Neural progenitor cell (in vitro differentiated cells): ENCODE measurements around the gene C19orf67. TPM values are rescaled to one million over a fixed set of nuclear protein-coding genes. Genes with fewer than 3 reads are reported as not detected.

ENCODE experiments used
- DNase-seq: peaks from one replicate; pipeline ENCODE4 v3.0.0-alpha.2; 2016; ENCODE audit warnings: low spot score
- H2AFZ ChIP-seq: fragments of 200-600 bp; sonication (generic); replicated peaks from 2 replicates; pipeline ENCODE4 v1.6.1; 2016; ENCODE audit warnings: antibody characterized with exemption
- H3F3A ChIP-seq: fragments of 200-600 bp; sonication (generic); 2 replicates; pipeline ENCODE4 v1.6.1; 2016; ENCODE audit warnings: antibody characterized with exemption, low read depth
- H3K27ac ChIP-seq: fragments of 200-600 bp; sonication (generic); 2 replicates; pipeline ENCODE4 v1.5.1; 2016; ENCODE audit warnings: mild to moderate bottlenecking
- H3K27me3 ChIP-seq: fragments of 200-600 bp; sonication (generic); 2 replicates; pipeline ENCODE4 v1.6.1; 2016; ENCODE audit warnings: mild to moderate bottlenecking, moderate library complexity
- H3K36me3 ChIP-seq: fragments of 200-600 bp; sonication (generic); 2 replicates; pipeline ENCODE4 v1.5.1; 2016
- H3K4me1 ChIP-seq: fragments of 200-600 bp; sonication (generic); 2 replicates; pipeline ENCODE4 v1.6.1; 2016; ENCODE audit warnings: mixed run types
- H3K4me2 ChIP-seq: fragments of 200-600 bp; sonication (generic); 2 replicates; pipeline ENCODE4 v1.6.1; 2016
- H3K4me3 ChIP-seq: fragments of 200-600 bp; sonication (generic); 2 replicates; pipeline ENCODE4 v1.5.1; 2016
- H3K79me2 ChIP-seq: fragments of 200-600 bp; sonication (generic); 2 replicates; pipeline ENCODE4 v1.6.1; 2016; ENCODE audit warnings: low read depth
- H3K9ac ChIP-seq: fragments of 200-600 bp; sonication (generic); 2 replicates; pipeline ENCODE4 v1.6.1; 2016
- H3K9me3 ChIP-seq: fragments of 200-600 bp; sonication (generic); 2 replicates; pipeline ENCODE4 v1.5.1; 2016; ENCODE audit warnings: low read depth
- H4K20me1 ChIP-seq: fragments of 200-600 bp; sonication (generic); 2 replicates; pipeline ENCODE4 v1.6.1; 2016; ENCODE audit warnings: low read depth
- H3K27ac Mint-ChIP-seq: 3 replicates; pipeline ENCODE4 v1.8.0; 2021; ENCODE audit warnings: mixed read lengths
- H3K27me3 Mint-ChIP-seq: 2 replicates; pipeline ENCODE4 v1.8.0; 2022; ENCODE audit warnings: low read depth, mild to moderate bottlenecking, inconsistent platforms, moderate library complexity, mixed read lengths; ENCODE audit not compliant: insufficient read depth
- H3K36me3 Mint-ChIP-seq: 3 replicates; pipeline ENCODE4 v1.8.0; 2021; ENCODE audit warnings: mixed read lengths
- H3K4me1 Mint-ChIP-seq: 3 replicates; pipeline ENCODE4 v1.8.0; 2021; ENCODE audit warnings: mixed read lengths
- H3K4me3 Mint-ChIP-seq: 3 replicates; pipeline ENCODE4 v1.8.0; 2021; ENCODE audit warnings: mild to moderate bottlenecking, moderate library complexity, mixed read lengths
- H3K9me3 Mint-ChIP-seq: 3 replicates; pipeline ENCODE4 v1.8.0; 2020; ENCODE audit warnings: mixed read lengths
- EZH2 ChIP-seq: fragments of 200-600 bp; sonication (generic); IDR thresholded peaks from 2 replicates; pipeline ENCODE4 v1.6.1; 2017; ENCODE audit warnings: antibody characterized with exemption, mild to moderate bottlenecking, moderate library complexity
- EZH2phosphoT487 ChIP-seq: fragments of 200-600 bp; sonication (generic); IDR thresholded peaks from 2 replicates; pipeline ENCODE4 v1.6.1; 2017; ENCODE audit warnings: antibody characterized with exemption
- total RNA-seq: library from RNA; depleted of rRNA; stranded (reverse); fragments of >200 nt; gene quantifications from 2 replicates; pipeline ENCODE4 v1.2.3, GENCODE V29; 2015; ENCODE audit warnings: low replicate concordance
- TF ChIP-seq, protein P1 (sequence below): fragments of 200-600 bp; sonication (generic); IDR thresholded peaks from 2 replicates; pipeline ENCODE4 v1.5.1; 2017; ENCODE audit warnings: antibody characterized with exemption, mild to moderate bottlenecking

Gene C19orf67
- total RNA-seq, 1 donor from 2014 or later: not detected

DNA sequence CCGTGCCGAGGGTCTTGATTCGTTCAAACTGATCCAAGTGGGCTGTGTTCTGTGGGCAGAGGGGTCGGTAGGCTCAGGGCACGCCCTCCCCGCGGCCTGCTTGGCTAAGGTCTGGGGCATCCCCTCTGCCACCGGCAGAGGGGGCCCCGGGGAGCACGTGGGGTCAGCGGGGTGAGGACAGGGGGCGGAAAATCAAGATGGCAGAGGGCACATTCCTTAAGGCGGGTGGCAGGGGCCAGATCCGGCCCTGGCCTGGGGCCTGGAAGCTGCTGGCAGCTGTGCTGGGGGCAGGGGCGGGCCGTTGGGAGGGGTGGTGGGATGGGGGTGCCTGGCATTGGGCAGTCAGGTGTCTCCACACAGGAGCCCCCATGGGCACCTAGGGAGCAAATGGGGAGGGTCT is 21.3 kb upstream of the C19orf67 start:
- H3K27ac Mint-ChIP-seq: no peak overlapping the region
- no peak overlapping the region for H3K4me3 ChIP-seq
- DNase-seq: no peak

DNA sequence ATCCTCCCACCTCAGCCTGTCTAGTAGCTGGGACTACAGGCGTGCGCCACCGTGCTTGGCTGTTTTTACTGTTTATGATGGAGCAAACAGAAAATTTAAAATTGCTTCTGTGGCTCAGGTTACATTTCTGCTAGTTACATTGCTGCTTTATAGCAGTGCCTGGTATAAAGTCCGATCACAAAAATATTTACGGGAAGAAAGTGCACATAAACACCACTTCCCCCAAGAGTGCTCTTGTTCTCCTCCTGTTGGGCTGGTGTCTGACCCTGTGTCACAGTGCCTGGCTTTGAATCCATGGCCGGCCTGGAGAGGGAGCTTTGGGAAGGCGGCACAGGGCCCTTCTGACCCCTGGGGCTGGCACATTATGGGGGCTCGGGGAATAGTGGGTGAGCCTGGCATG is 20.1 kb upstream of the C19orf67 start:
- H3K27ac ChIP-seq: no peak overlapping the region

More for the DNA sequence above, 21.3 kb upstream of the C19orf67 start:
- no peaks in the 10 kb centered on the region for H3K9me3 ChIP-seq
- peaks cover 3% of the 10 kb centered on the region for H3K4me1 ChIP-seq
- H4K20me1 ChIP-seq: peaks cover 10% of the 10 kb centered on the region
- H3K9me3 Mint-ChIP-seq: no peaks in the 10 kb centered on the region
- H3K27ac ChIP-seq: no peak overlapping the region
- no peak for TF ChIP-seq EZH2phosphoT487
- TF ChIP-seq, protein P1, sequence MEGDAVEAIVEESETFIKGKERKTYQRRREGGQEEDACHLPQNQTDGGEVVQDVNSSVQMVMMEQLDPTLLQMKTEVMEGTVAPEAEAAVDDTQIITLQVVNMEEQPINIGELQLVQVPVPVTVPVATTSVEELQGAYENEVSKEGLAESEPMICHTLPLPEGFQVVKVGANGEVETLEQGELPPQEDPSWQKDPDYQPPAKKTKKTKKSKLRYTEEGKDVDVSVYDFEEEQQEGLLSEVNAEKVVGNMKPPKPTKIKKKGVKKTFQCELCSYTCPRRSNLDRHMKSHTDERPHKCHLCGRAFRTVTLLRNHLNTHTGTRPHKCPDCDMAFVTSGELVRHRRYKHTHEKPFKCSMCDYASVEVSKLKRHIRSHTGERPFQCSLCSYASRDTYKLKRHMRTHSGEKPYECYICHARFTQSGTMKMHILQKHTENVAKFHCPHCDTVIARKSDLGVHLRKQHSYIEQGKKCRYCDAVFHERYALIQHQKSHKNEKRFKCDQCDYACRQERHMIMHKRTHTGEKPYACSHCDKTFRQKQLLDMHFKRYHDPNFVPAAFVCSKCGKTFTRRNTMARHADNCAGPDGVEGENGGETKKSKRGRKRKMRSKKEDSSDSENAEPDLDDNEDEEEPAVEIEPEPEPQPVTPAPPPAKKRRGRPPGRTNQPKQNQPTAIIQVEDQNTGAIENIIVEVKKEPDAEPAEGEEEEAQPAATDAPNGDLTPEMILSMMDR: no peak
- no peak for TF ChIP-seq EZH2
- H3K4me2 ChIP-seq: no peak overlapping the region
- H2AFZ ChIP-seq: no peak overlapping the region
- H3K79me2 ChIP-seq: no peaks in the 10 kb centered on the region
- H3K4me3 Mint-ChIP-seq: no peak overlapping the region
- no peaks in the 10 kb centered on the region for H3K4me1 Mint-ChIP-seq
- H3K36me3 Mint-ChIP-seq: peaks cover 3% of the 10 kb centered on the region
- no peaks in the 10 kb centered on the region for H3F3A ChIP-seq
- H3K9ac ChIP-seq: no peak overlapping the region
- no peaks in the 10 kb centered on the region for H3K27me3 ChIP-seq
- H3K36me3 ChIP-seq: no peaks in the 10 kb centered on the region
- peaks cover 2% of the 10 kb centered on the region for H3K27me3 Mint-ChIP-seq

DNA sequence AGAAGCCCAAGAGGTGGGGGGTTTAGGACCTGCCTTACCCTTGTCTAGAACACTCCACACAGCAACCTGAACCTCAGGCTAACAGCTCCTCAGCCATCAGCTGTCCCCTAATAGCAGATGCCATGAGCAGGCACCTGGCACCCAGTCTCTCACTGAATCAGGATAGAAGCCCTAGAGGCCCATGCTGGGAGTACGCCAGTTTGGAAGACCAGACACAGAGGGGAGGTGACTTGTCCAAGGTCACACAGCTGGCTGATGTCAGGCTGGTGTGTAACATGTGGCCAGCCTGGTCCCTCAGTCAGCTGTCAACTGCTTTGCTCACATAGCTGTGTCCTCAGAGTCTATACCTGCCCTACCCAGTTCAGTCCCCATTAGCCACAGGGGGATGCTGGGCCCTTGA is 17.7 kb upstream of the C19orf67 start:
- Histone ChIP-seq H3K9ac (no peak overlapping the region), H3K9me3 (no peaks in the 10 kb centered on the region), H3K4me3 (no peak overlapping the region), H3F3A (no peaks in the 10 kb centered on the region), H3K4me1 (no peaks in the 10 kb centered on the region), H3K27me3 (no peaks in the 10 kb centered on the region), H3K4me2 (no peak overlapping the region), H4K20me1 (peaks cover 3% of the 10 kb centered on the region), H3K36me3 (no peaks in the 10 kb centered on the region), H2AFZ (no peak overlapping the region), H3K27ac (no peak overlapping the region), H3K79me2 (no peaks in the 10 kb centered on the region)
- H3K36me3 Mint-ChIP-seq: peaks cover 7% of the 10 kb centered on the region
- no peaks in the 10 kb centered on the region for H3K27me3 Mint-ChIP-seq
- H3K4me3 Mint-ChIP-seq: no peak overlapping the region
- TF ChIP-seq, protein P1: no peak
- TF ChIP-seq EZH2 (no peak), EZH2phosphoT487 (no peak)
- no peak for DNase-seq
- no peaks in the 10 kb centered on the region for H3K4me1 Mint-ChIP-seq
- no peaks in the 10 kb centered on the region for H3K9me3 Mint-ChIP-seq
- no peak overlapping the region for H3K27ac Mint-ChIP-seq

More for the DNA sequence above, 20.1 kb upstream of the C19orf67 start:
- Histone ChIP-seq H3K9me3 (no peaks in the 10 kb centered on the region), H3K4me1 (no peaks in the 10 kb centered on the region), H3K27me3 (no peaks in the 10 kb centered on the region), H3F3A (no peaks in the 10 kb centered on the region), H4K20me1 (peaks cover 6% of the 10 kb centered on the region), H3K4me3 (no peak overlapping the region), H3K36me3 (no peaks in the 10 kb centered on the region), H2AFZ (no peak overlapping the region), H3K79me2 (no peaks in the 10 kb centered on the region), H3K9ac (no peak overlapping the region), H3K4me2 (no peak overlapping the region)
- TF ChIP-seq EZH2phosphoT487 (no peak), EZH2 (no peak)
- TF ChIP-seq, protein P1: no peak
- Mint-ChIP-seq H3K4me1 (no peaks in the 10 kb centered on the region), H3K4me3 (no peak overlapping the region), H3K9me3 (no peaks in the 10 kb centered on the region), H3K27ac (no peak overlapping the region), H3K36me3 (peaks cover 7% of the 10 kb centered on the region), H3K27me3 (peaks cover 2% of the 10 kb centered on the region)
- no peak for DNase-seq
